Measurements from ENCODE around the gene HOXB6.

HOXB6 gene

DNA sequence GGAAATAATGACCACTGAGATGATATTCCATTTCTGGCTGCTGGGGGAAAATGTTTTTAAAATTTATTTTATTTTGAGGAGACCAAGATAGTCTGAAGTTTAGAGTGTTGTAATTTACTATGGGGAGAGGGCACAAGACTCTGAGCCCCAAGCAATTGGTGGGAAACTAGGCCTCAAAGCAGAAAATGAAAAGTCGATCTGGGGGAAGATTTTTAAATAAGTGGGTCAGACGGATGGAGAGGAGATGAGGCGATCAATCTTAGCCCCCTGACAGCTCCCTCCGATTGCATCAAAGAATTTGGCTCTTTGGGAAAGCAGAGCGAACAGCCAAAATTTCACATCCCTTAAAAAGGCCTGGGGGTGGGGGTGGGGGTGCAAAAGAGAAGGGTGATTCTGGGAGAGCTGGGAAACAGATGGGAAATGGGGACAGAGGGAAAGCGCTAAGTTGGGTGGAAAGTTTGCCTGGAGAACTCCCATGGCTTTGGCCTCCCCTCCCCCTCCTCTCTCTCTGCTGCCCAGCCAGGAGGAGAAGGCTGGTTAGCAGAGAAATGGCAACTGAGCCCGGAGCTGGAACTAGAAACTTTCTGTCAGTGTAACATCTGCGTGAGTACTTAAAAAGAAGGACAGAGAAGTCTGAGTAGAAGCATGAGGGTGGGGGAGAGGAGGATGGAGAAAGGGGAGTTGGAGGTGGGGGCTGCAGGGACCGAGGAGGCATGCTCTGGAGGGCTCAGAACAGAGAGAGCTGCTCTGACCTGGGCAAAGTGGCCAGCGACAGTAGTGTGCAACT, 58.5 kb downstream of the HOXB6 start:
- FAIRE-seq (peak; percentile 63), DNase-seq (ENCODE audit: insufficient read length, low spot score) (no peak)

All from GM19239 (cell line).